Activated T-helper 9 cell treated with anti-CD3 and anti-CD28 coated beads, Interleukin-2, amount 50 U/mL, for 16 hours (primary cell): ENCODE results near the gene RNU5D-1.
"Not testable (repeated sequence)": the region's sequence is repeated elsewhere in the genome, so short reads cannot be mapped to it uniquely, and the experiment has no call there.

Experiments
- DNase-seq: peaks from one replicate; pipeline ENCODE4 v3.0.0-alpha.2; 2020; ENCODE audit warnings: low read depth

Gene RNU5D-1

DNA sequence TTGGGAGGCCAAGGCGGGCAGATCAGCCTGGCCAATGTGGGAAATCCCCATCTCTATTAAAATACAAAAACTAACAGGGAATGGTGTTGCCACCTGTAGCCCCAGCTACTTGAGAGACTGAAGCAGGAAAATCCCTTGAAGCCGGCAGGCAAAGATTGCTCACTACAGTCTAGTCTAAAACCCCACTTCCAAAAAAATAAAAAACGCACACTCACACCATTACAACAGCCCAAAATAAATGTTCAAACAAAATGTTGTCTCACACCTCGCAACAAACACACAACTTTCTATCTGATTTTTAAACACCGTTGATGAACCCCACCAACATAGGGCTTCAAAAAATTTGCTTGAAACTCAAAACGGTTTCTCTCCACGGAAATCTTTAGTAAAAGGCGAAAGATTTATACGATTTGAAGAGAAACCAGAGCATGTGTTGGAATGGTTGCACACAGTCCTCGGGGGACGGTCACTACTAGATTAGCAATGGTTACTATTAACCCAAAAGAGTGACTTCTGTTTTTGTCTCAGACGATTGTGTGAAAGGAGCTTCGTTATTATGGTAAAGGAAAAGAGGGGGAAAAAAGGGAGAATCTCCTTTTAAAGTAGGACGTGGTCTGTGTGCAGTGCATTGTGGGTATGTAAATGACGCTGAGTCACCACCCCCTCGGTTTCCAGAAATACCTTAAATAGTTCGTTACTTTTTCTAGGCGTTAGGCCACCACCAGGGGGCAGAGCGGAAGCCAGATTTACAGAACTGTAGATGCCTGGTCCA, at the start of gene RNU5D-1:
Gene RNU5D-1, minus strand, starts transcription at position 430 of the 772 bp plus-strand sequence.
- peak; percentile 88 for DNase-seq

DNA sequence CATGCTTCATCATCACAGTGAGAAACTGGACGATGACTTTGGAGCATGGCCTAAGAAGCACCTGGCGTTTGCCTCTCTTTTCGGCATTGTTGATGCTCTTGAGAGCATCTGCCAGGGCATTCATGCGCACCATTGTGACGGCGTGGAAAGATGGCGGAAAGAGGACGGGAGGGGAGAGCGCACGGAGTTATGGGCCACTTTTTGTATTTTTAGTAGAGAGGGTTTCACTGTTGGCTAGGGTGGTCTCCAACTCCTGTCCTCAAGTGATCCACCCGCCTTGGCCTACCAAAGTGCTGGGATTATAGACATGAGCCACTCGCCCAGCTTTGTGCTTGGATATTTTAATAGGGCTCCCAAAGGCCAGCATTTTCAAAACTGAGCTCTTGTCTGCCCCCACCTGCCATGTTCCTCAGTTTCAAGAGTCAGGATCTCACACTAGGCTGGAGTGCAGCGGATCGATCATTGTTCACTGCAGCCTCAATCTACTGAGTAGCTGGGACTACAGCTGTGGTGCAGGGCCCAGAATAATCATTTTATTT, 49.7 kb upstream of the RNU5D-1 start:
- DNase-seq = no peak

DNA sequence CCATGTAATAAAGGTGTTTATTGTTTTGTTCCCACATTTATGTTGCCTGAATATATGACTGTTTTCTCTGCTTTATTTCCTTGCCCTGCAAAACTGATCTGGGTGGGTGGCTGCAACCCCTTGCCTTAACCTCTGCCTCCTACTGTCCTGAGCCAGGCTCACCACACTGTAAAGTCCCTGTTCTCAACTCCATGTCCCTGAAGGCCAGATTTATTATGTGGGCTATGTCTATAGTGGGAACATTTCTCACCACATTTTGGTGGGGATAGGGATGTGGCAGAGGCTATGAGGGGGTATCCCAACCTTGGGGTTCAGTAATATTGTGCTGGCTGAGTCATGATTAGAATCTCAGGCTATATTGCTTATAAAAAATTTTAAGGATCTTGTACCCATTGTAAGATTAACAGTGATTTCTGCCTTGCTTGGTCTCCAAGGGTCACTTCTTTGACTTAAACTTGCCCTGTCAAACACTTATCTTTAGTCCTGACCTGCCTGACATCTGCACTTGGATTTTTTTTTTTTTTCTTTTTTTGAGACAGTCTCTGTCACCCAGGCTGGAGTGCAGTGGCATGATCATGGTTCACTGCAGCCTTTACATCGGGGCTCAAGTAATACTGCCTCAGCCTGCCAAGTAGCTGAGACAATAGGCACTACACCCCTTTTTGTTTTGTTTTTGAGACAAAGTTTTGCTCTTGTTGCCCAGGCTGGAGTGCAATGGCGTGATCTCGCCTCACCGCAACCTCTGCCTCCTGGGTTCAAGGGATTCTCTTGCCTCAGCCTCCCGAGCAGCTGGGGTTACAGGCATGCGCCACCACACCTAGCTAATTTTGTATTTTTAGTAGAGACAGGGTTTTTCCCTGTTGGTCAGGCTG, 48.0 kb upstream of the RNU5D-1 start:
- no peak for DNase-seq

DNA sequence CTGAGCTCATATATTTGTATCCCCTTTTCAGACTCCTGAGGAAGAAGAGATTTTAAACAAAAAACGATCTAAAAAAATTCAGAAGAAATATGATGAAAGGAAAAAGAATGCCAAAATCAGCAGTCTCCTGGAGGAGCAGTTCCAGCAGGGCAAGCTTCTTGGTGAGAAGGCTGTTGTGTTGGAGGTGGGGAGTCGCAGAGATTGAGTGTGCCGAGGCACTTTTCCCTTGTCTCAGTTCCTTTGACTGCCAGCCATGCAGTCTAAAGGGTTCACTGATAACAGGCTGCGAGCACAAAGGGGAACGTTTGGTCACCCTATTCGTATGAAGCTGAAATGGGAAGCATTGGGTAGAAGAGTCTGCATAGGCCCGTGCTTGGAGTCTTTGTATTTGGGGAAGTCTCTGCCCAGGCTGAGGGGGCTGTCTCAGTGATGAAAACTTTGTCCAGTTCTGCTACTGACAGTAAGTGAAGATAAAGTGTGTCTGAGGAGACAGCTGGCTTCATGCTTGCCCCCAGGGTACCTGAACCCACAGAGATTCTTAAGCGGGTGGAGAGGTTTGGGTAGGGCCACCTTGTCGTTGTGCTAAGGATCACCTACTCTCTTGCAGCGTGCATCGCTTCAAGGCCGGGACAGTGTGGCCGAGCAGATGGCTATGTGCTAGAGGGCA, 47.1 kb upstream of the RNU5D-1 start:
- DNase-seq = no peak

DNA sequence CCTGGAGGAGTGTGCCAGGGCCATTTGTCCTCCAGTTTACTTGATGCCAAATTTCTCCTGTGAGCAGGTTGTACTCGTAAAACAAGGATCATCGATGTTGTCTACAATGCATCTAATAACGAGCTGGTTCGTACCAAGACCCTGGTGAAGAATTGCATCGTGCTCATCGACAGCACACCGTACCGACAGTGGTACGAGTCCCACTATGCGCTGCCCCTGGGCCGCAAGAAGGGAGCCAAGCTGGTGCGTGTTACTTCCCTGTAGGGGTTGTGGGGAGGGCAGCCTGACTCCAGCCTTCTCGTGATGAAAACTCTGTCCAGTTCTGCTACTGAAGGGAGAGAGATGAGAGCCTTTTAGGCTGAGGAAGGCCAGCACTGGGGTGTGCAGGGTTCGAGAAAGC, 46.6 kb upstream of the RNU5D-1 start:
- no peak for DNase-seq

DNA sequence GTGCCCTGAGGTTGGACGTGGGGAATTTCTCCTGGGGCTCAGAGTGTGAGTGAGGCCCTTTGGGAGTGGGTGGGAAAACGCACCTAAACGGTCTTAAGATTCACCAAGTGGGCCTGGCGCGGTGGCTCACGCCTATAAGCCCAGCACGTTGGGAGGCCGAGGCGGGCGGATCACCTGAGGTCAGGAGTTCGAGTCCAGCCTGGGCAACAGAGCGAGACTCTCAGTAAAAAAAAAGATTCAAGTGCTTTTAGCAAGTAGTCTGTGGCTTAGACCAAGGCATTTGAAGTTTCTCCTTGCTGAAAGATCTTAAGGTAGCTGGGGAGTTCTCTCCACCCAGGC, 45.7 kb upstream of the RNU5D-1 start:
- DNase-seq = no peak

DNA sequence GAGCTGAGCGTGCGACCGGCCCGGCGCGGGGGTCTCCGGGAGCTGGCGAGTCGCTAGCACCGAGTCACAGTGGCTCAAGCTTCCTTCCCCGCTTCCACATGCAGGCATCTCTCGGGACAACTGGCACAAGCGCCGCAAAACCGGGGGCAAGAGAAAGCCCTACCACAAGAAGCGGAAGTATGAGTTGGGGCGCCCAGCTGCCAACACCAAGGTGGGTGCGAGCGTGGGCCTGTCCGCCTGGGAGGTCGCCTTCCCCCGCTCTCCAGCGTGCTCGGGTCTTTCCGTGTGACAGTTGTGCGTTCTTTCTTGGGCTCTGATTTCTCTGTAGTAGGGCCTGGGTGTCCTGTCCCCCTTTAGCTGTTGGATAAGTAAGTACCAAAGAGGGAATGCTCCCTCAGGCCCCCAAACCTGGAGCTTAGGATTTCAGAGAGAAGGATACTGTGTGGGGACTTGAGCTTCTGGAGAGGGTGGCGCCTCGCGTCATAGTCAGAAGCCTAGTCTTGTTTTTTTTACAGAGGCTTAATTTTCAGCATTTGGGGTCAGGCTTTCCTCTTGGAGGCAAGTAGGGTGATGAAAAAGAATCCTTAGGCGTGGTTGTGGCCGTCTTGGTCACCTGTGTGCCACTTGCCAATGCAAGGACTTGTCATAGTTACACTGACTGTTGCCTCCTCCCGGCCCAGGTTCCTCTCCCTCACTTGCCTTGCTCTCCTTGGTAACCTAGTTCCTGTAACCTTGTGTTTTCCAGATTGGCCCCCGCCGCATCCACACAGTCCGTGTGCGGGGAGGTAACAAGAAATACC, 45.2 kb upstream of the RNU5D-1 start:
- DNase-seq = peak; percentile 12

DNA sequence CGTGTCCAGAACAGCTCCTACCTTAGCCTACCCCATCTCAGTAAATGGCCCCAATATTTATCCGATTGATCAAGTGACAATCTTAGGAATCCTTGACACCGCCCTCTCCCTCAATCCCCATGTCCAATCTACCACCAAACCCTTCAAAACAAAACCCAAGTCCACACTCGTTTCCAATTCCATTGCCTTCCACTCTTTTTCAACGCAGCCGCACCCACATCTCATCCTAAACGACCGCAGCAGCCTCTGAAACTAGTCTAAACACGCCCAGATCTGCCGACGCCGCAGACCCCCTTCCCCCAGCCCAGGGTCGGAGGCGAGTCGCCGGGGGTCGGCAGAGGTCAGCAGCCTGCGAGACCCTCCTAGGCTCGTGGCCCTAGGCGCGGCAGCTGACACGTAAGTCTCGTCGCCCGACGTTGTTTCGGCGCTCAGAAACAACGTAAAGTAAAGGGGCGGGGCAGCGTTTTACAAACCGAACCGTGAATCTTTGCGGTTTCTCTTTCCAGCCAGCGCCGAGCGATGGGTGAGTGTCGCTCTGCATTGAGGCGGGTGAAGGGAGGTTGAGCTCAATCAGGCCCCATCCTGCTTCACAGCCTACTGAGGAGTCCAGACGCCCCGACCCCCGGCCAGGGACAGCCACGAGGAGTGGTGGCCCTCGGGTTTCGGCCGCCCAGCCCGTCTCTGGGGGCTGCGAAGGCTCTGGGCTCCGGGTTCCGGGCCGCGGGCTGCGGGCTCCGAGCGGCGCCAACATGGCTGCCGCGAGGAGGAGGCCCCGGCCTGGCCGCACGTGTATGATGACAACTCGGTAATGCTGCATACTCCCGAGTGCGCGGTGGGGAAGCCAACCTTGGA, 44.3 kb upstream of the RNU5D-1 start, which contains the start of gene RPS8:
Gene RPS8, plus strand, starts transcription at position 463 of the 852 bp plus-strand sequence. Its CDS starts 57 bp downstream, at position 520.
- DNase-seq = peak; percentile 85

DNA sequence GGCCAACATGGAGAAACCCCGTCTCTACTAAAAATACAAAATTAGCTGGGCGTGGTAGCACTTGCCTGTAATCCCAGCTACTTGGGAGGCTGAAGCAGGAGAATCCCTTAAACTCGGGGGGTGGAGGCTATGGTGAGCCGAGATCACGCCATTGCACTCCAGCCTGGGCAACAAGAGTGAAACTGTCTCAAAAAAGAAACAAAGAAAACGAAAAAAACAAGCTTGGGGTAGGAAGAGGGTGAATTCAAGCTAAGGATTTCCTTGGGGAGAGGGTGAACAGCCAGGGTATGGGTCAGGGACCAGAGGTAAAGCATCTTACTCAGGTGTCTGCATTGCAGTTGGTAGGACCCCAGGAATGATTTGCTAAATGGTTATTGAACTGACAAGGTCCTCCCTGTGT, 35.5 kb upstream of the RNU5D-1 start:
- not testable (repeated sequence) for DNase-seq

DNA sequence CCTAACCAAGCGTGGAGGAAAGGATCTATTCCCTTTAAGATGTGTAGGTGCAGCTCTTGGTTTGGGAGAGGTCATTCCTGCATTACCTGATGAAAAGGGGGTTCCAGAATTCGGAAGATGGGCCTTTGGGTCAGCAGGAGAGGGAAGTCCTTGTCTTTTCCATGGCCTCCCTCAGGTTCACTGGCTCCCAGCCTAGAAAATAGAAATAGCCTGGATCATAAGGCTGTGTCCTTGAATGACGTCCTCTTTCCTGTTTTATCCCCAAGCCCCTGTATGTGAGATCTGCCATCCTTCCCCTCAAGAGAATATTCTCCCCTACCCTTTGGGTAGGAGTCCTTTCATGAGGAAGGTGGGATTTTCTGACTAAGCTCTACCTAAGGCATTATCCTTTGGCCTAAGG, 29.9 kb upstream of the RNU5D-1 start:
- no peak for DNase-seq

DNA sequence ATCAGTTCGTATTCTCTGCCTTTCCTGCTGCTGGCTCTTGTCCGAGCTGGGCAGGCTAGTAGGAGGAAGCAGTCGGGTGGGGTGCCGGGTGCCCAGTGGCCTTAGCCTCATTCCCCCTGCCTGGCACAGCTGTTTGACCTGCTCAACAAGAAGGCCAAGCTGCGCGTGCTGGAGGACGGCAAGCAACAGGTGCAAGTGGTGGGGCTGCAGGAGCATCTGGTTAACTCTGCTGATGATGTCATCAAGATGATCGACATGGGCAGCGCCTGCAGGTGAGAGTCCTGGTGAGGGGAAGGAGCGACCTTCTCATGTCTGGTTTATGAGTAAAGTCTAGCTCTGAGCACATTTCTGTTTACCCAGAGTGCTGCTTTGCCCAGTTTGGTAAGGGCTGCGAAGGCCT, 28.1 kb upstream of the RNU5D-1 start:
- DNase-seq = no peak

DNA sequence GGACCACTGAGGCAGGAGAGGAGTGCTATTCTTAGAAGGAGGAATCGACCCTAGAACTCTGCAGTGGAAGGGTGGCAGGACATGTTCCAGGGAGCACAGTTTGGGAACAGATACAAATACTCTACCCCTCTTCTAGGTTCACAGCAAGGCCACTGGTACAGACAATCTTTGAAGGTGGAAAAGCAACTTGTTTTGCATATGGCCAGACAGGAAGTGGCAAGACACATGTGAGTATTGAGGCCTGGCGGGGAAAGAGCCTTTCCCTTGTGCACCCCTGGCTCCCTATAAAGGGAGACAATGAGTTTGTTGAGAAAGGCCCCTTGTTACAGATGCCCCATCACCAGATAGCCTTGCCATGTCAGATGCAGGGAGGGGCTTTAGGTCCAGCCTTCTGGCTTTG, 26.4 kb upstream of the RNU5D-1 start:
- DNase-seq = no peak

DNA sequence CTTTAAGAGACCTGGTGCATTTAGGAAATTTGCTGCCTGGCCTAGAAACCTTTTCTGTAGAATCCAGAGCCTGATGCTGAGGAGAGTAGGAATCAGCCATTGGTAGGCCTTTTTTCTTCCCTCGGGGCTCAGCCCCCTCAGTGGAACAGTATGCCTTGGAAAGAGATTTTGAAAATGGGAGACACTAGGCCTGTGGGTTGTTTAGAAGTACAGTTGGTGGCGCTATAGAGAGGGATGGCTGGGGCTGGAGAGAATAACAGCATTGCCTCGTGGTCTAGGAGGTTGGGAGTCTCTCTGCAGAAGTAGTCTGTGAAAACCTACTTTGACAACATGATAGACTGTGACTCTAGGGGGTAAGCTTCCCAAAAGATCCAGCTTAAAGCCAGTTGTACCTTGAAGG, 16.9 kb upstream of the RNU5D-1 start:
- DNase-seq = no peak

DNA sequence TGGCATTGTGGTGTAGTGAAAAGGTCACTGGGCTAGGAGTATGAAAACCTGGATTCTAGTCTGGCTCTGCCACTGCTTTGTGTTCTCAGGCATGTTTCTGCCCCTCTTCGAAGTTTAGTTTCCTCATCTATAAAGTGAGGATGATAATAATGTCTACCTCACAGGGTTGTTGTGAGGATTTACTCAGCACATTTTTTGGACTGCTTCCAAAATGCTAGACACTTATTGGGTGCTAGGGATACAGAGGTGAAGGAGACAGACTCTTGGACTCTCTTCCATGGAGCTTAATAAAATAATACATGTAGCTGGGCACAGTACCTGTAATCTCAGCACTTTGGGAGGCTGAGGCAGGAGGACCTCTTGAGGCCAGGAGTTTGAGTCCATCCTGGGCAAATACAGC, 12.2 kb upstream of the RNU5D-1 start:
- DNase-seq = no peak

DNA sequence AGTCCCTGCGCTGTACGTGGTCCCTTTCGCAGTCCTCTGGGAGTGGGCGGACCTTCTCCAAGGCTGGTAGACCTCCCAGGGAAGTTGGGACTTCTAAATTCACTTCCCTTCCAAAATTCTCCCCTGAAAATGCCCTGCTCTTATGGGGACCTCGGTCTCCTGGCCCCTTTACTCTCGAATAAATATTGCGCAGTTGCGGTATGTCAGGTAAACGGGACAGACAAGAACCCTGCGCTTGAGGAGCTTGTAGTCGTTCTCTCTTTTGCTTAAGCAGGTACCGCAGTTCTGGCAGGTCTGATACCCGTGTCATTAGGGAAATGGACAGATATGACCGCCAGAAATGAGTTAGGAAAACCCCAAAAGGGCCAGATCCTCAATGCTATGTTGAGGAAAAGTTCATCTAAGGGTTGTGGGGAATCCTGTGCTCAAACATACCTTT, 9.2 kb upstream of the RNU5D-1 start:
- DNase-seq = no peak

DNA sequence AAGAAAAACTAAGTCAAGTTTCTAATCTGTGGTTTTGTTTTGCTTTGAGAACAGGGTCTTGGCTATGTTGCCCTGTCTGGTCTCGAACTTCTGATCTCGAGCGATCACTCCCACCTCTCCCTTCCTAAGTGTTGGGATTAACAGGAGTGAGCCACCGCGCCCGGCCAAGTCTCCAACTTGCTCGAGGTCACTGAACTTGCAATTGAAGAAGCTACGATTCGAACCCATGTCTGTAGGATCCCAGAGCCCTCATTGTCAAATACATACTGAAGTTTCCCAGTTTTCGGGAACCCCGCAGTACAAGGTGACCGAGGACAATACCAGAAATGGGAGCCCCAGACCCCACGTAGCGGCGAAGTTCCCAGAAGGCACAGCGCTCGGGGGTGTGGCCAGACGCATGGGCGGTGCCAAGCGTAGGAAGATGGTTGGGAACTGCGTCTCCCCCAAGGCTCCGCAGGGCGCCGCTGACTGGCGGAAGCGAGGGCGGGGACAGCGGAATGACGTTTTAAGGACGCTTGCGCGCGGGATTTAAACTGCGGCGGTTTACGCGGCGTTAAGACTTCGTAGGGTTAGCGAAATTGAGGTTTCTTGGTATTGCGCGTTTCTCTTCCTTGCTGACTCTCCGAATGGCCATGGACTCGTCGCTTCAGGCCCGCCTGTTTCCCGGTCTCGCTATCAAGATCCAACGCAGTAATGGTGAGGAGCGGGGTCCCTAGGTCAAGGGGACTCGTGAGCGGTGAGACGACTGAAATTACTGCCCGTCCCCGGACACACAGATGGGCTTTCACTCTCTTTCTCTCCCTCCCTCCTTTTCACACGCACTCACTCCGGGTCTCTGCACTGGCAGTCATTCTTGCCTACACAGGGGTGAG, 8.6 kb upstream of the RNU5D-1 start, which contains the start of gene KIF2C:
Gene KIF2C, plus strand, starts transcription at position 531 of the 872 bp plus-strand sequence. Its CDS starts 96 bp downstream, at position 627.
- peak; percentile 95 for DNase-seq

DNA sequence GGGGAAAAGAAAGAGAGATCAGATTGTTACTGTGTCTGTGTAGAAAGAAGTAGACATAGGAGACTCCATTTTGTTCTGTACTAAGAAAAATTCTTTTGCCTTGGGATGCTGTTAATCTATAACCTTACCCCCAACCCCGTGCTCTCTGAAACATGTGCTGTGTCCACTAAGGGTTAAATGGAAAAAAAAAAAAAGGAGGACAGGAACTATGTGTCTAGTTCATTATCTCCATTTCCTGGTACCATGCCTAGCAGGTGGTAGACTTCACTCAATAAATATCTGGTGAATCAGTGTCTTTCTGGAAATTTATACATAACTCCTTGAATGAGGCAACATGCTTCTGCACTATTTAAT, 8.0 kb upstream of the RNU5D-1 start:
- not testable (repeated sequence) for DNase-seq

DNA sequence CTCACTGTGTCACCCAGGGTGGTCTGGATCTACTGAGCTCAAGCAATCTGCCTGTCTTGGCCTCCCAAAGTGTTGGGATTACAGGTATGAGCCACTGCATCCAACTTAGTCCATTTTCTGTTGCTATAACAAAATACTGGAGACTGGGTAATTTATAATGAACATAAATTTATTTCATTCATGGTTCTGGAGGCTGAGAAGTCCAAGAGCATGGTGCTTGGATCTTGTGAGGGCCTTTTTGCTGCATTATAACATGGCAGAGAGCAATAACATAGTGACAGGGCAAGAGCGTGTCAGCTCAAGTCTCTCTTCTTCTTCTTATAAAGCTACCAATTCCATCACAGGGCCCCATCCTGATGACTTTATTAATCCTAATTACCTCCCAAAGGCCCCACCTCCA, 5.0 kb upstream of the RNU5D-1 start:
- no peak for DNase-seq

DNA sequence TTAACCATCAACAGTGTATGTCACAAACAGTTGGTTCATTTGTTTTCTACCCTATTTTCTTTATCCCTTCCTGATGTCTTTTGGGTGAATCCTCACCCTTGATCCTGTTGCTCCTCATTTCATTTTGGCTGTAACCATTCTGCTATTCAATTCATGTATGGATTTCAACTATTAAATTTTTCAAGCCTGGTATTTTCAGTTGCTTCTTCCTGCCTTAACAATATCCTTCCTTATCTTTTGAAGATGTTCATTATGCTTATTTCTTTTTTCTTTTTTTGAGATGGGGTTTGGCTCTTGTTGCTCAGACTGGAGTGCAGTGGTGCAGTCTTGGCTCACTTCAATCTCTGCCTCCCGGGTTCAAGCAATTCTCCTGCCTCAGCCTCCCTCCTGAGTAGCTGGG, 2.8 kb upstream of the RNU5D-1 start:
- no peak for DNase-seq

DNA sequence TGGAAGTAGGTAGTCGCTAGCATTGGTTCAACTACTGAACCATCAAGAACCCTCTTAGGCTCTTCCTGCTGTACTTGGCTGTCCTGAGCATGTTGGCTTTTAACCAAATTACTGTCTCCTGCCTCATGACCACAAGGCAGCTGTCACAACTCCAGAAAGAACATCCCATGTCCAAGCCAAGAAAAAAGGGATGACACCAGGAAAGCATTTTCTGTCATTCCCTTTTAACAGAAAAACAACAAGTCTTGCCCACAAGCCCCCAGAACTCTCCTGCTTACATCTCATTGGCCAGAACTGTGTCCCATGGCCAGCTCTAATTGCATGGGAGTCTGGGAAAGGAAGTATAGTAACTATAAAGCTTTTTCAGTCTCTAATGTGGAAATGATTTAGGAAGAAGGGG, 2.4 kb upstream of the RNU5D-1 start:
- no peak for DNase-seq
